Endothelial cell of umbilical vein (primary cell): ENCODE data around the gene TRRAP. TPM values are rescaled to one million over a fixed set of nuclear protein-coding genes. Genes with fewer than 3 reads are reported as not detected.

Source experiments
- BruUV-seq: library from RNA; stranded (reverse); fragments of 400-500 nt; replicated peaks from 2 replicates; lab custom pipeline; 2021; lab: Mats Ljungman, UMichigan
- CTCF ChIA-PET: fragments of 300-600, 350-600 bp; sonication (Branson Sonifier 250); formaldehyde crosslinking; loops from one replicate; lab custom pipeline; 2021; ENCODE audit warnings: antibody characterized with exemption, inconsistent platforms; lab: Charles Lee
- POLR2A ChIA-PET: fragments of 300-600, 350-600 bp; sonication (Branson Sonifier 250); formaldehyde crosslinking; loops from one replicate; lab custom pipeline; 2021; ENCODE audit warnings: antibody characterized with exemption, inconsistent platforms; lab: Charles Lee
- DNase-seq: peaks from one replicate; pipeline ENCODE4 v3.0.0-alpha.2; 2011; ENCODE audit warnings: low read depth, low spot score
- FAIRE-seq: peaks from 2 replicates; lab custom pipeline; 2011; peaks lifted over from hg19 to GRCh38; lab: Jason Lieb, UNC
- H2AFZ ChIP-seq: 2 replicates; pipeline ENCODE4 v1.6.0; 2012; ENCODE audit warnings: low read depth, low read length, control low read depth, inconsistent platforms
- H3K27ac ChIP-seq: 2 replicates; pipeline ENCODE4 v1.5.1; 2011; ENCODE audit warnings: low read depth, mild to moderate bottlenecking, control low read depth, low read length, moderate library complexity; ENCODE audit not compliant: insufficient read depth
- H3K27me3 ChIP-seq, 2 experiments: 2 replicates each; pipeline versions ENCODE4 v1.6.0 to v1.6.1; 2011; ENCODE audit warnings: low read length in 2 of 2, mixed read lengths in 1 of 2; ENCODE audit not compliant: control insufficient read depth in 2 of 2, insufficient read depth in 2 of 2
- H3K36me3 ChIP-seq, 2 experiments: 2 replicates in 1 of 2; 3 replicates in 1 of 2; pipeline ENCODE4 v1.5.1; 2011; ENCODE audit warnings: low read length in 2 of 2, mild to moderate bottlenecking in 1 of 2, moderate library complexity in 1 of 2; ENCODE audit not compliant: control insufficient read depth in 2 of 2, insufficient read depth in 2 of 2; ENCODE audit errors: extremely low read depth in 1 of 2
- H3K4me1 ChIP-seq: 3 replicates; pipeline ENCODE4 v1.5.1; 2011; ENCODE audit warnings: mild to moderate bottlenecking, low read length; ENCODE audit not compliant: control insufficient read depth, insufficient read depth; ENCODE audit errors: extremely low read depth
- H3K4me2 ChIP-seq: 2 replicates; pipeline ENCODE4 v1.6.1; 2011; ENCODE audit warnings: low read length, control low read depth, mixed read lengths; ENCODE audit not compliant: insufficient read depth
- H3K4me3 ChIP-seq, 3 experiments: fragments of 200-600 bp in 1 of 3; sonication (generic), shearing (Covaris generic) in 1 of 3; replicated peaks in 1 of 3; 2 replicates each; pipeline ENCODE4 v1.5.1; 2011 to 2016; ENCODE audit warnings: control low read depth in 3 of 3, low read length in 3 of 3, mild to moderate bottlenecking in 2 of 3, inconsistent platforms in 1 of 3, low read depth in 1 of 3, moderate library complexity in 1 of 3; ENCODE audit not compliant: insufficient read depth in 1 of 3
- H3K79me2 ChIP-seq: 2 replicates; pipeline ENCODE4 v1.6.0; 2012; ENCODE audit warnings: low read length, inconsistent platforms; ENCODE audit not compliant: control insufficient read depth, insufficient read depth
- H3K9ac ChIP-seq: replicated peaks from 2 replicates; pipeline ENCODE3; 2011; ENCODE audit warnings: low read length, control low read depth; ENCODE audit not compliant: insufficient read depth; ENCODE audit errors: extremely low read depth
- H3K9me1 ChIP-seq: replicated peaks from 3 replicates; pipeline ENCODE4 v1.6.0; 2011; ENCODE audit warnings: mild to moderate bottlenecking, low read length; ENCODE audit not compliant: control insufficient read depth, insufficient read depth; ENCODE audit errors: extremely low read depth
- H3K9me3 ChIP-seq: replicated peaks from 2 replicates; pipeline ENCODE4 v1.5.1; 2012; ENCODE audit warnings: low read length, inconsistent platforms; ENCODE audit not compliant: control insufficient read depth, insufficient read depth
- H4K20me1 ChIP-seq: replicated peaks from 2 replicates; pipeline ENCODE3; 2011; ENCODE audit warnings: mild to moderate bottlenecking, low read length; ENCODE audit not compliant: control insufficient read depth, insufficient read depth; ENCODE audit errors: extremely low read depth
- EZH2 ChIP-seq: IDR thresholded peaks from 2 replicates; pipeline ENCODE4 v1.6.1; 2012; ENCODE audit warnings: borderline replicate concordance, low read depth, mild to moderate bottlenecking, moderate library complexity, low read length, inconsistent platforms; ENCODE audit not compliant: severe bottlenecking
- FOS ChIP-seq: IDR thresholded peaks from 2 replicates; pipeline ENCODE4 v1.6.1; 2011; ENCODE audit warnings: mild to moderate bottlenecking, low read length, moderate library complexity, borderline replicate concordance; ENCODE audit not compliant: insufficient read depth
- GATA2 ChIP-seq: IDR thresholded peaks from 2 replicates; pipeline ENCODE4 v1.7.0; 2011; ENCODE audit warnings: low read depth, mild to moderate bottlenecking, moderate library complexity, mixed read lengths, low read length; ENCODE audit not compliant: insufficient read length, insufficient read depth
- JUN ChIP-seq: IDR thresholded peaks from 2 replicates; pipeline ENCODE4 v1.6.1; 2011; ENCODE audit warnings: borderline replicate concordance, low read depth; ENCODE audit not compliant: insufficient read length, insufficient read depth
- MYC ChIP-seq: IDR thresholded peaks from one replicate; pipeline ENCODE4 v1.6.1; 2011; ENCODE audit warnings: mild to moderate bottlenecking, low read depth, low read length
- POLR2A ChIP-seq: IDR thresholded peaks from 2 replicates; pipeline ENCODE4 v1.6.1; 2012; ENCODE audit warnings: low read depth, mild to moderate bottlenecking, control low read depth, low read length
- POLR2AphosphoS5 ChIP-seq: IDR thresholded peaks from 2 replicates; pipeline ENCODE4 v1.6.1; 2012; ENCODE audit warnings: low read depth, mild to moderate bottlenecking, control low read depth, low read length, moderate library complexity; ENCODE audit not compliant: insufficient read depth
- dilution Hi-C: fragments of 300-500 bp; cut with MboI; formaldehyde crosslinking; loops from one replicate; pipeline ENCODE4 v1.15.0; 2019; ENCODE audit warnings: low sequenced_read_pairs; ENCODE audit not compliant: extremely low pct_ligation_motif_present
- intact Hi-C: fragments of 100-400 bp; cut with micrococcal nuclease; formaldehyde crosslinking; loops from one replicate; pipeline ENCODE4 v1.10.0; 2022
- polyA plus RNA-seq, 4 experiments: library from polyadenylated mRNA; depleted of rRNA in 3 of 4; stranded (reverse) in 3 of 4; unstranded in 1 of 4; fragments of >200 nt; gene quantifications; 2 replicates each; pipeline versions ENCODE4 v1.2.1 to v1.2.3, GENCODE V29; 2011 to 2012; ENCODE audit warnings: missing spikeins in 1 of 4
- total RNA-seq: library from RNA; stranded (reverse); gene quantifications from 2 replicates; pipeline ENCODE4 v1.2.3, GENCODE V29; 2021
- TF ChIP-seq, protein P1 (sequence below): IDR thresholded peaks from 2 replicates; pipeline ENCODE4 v1.6.1; 2011; ENCODE audit not compliant: insufficient read depth, insufficient read length
- TF ChIP-seq, protein P2 (sequence below), 2 donors: IDR thresholded peaks; 1 replicate in 1 of 2; 2 replicates in 1 of 2; pipeline ENCODE4 v1.5.1; 2011; ENCODE audit warnings: low read length in 2 of 2, mild to moderate bottlenecking in 2 of 2, moderate library complexity in 2 of 2, control low read depth in 1 of 2, inconsistent platforms in 1 of 2, low read depth in 1 of 2; ENCODE audit not compliant: insufficient read depth in 1 of 2; ENCODE audit errors: extremely low read depth in 1 of 2

Gene TRRAP
- total and polyA plus RNA-seq, 2 donors (not counting 3 experiments of a cell fraction or from before 2014, with no cell fraction given), result 21.8 to 45.8 TPM

GRCh38 chr7:98958968-98959367, 80.6 kb downstream of the TRRAP start:
- DNase-seq (no peak), FAIRE-seq (no peak)
- no peak overlapping the region for H3K4me2 ChIP-seq
- H3K4me1 ChIP-seq, result no peaks in the 10 kb centered on the region
- H3K79me2 ChIP-seq, result no peaks in the 10 kb centered on the region
- H3K27ac ChIP-seq, result no peak overlapping the region
- TF ChIP-seq POLR2AphosphoS5 (no peak), JUN (no peak), GATA2 (no peak), EZH2 (no peak), FOS (no peak), MYC (no peak), POLR2A (no peak)
- TF ChIP-seq, protein P1, sequence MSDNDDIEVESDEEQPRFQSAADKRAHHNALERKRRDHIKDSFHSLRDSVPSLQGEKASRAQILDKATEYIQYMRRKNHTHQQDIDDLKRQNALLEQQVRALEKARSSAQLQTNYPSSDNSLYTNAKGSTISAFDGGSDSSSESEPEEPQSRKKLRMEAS, result no peak
- TF ChIP-seq, protein P2, sequence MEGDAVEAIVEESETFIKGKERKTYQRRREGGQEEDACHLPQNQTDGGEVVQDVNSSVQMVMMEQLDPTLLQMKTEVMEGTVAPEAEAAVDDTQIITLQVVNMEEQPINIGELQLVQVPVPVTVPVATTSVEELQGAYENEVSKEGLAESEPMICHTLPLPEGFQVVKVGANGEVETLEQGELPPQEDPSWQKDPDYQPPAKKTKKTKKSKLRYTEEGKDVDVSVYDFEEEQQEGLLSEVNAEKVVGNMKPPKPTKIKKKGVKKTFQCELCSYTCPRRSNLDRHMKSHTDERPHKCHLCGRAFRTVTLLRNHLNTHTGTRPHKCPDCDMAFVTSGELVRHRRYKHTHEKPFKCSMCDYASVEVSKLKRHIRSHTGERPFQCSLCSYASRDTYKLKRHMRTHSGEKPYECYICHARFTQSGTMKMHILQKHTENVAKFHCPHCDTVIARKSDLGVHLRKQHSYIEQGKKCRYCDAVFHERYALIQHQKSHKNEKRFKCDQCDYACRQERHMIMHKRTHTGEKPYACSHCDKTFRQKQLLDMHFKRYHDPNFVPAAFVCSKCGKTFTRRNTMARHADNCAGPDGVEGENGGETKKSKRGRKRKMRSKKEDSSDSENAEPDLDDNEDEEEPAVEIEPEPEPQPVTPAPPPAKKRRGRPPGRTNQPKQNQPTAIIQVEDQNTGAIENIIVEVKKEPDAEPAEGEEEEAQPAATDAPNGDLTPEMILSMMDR (IDR thresholded peaks at IDR 0.05; ENCODE audit: extremely low read depth in 1 of 2, insufficient read depth in 1 of 2, low read depth in 1 of 2, low read length in 2 of 2), result no peak
- ChIA-PET POLR2A (no interaction called here), CTCF (no interaction called here)
- no peaks in the 10 kb centered on the region for H4K20me1 ChIP-seq
- H3K9me1 ChIP-seq, result no peaks in the 10 kb centered on the region
- H3K9me3 ChIP-seq, result no peaks in the 10 kb centered on the region
- no peak overlapping the region for H3K4me3 ChIP-seq
- peaks cover 32 to 58% of the 10 kb centered on the region in 2 experiments for H3K36me3 ChIP-seq
- intact Hi-C loops, result no loop called here
- no TSS peak for BruUV-seq
- H3K27me3 ChIP-seq, result no peaks in the 10 kb centered on the region
- no peak overlapping the region for H2AFZ ChIP-seq
- no peak overlapping the region for H3K9ac ChIP-seq
- dilution Hi-C loops, result no loop called here
